HepG2 (cell line): ENCODE results near the gene MYBPC2. TPM values are rescaled to one million over a fixed set of nuclear protein-coding genes. Genes with fewer than 3 reads are reported as not detected.
A peak's percentile ranks its signal among the peaks of the same experiment; 100 is the strongest.

Source experiments
- ATAC-seq: fragments of 200-7000 bp; cut with Tn5 transposase; 3 replicates; pipeline ENCODE4 v1.9.1; 2020; ENCODE audit warnings: mild to moderate bottlenecking, moderate library complexity
- BruUV-seq: library from RNA; stranded (reverse); fragments of 400-500 nt; replicated peaks from 2 replicates; lab custom pipeline; 2021; lab: Mats Ljungman, UMichigan
- CTCF ChIA-PET: fragments of 300-600 bp; formaldehyde crosslinking; extraction: SDS; loops from one replicate; lab custom pipeline; 2021; ENCODE audit warnings: low total read pairs, inconsistent platforms, low intra/inter-chr PET ratio; lab: Yijun Ruan, JAX
- POLR2A ChIA-PET: fragments of 350-600 bp; sonication (Branson Sonifier 250); formaldehyde crosslinking; loops from one replicate; lab custom pipeline; 2020; ENCODE audit warnings: antibody characterized with exemption, inconsistent platforms; lab: Yijun Ruan, JAX
- DNase-seq: peaks from one replicate; pipeline ENCODE4 v3.0.0-alpha.2; 2015; ENCODE audit warnings: low spot score
- FAIRE-seq: peaks from 3 replicates; lab custom pipeline; 2011; peaks lifted over from hg19 to GRCh38; lab: Jason Lieb, UNC
- H2AFZ ChIP-seq: one replicate; pipeline ENCODE4 v1.6.1; 2011; ENCODE audit warnings: low read length, inconsistent platforms
- H3K27ac ChIP-seq: fragments of 300-600 bp; 3 replicates; pipeline ENCODE4 v1.8.0; 2011; ENCODE audit warnings: mixed run types, mild to moderate bottlenecking, mixed read lengths, low read length, inconsistent platforms; ENCODE audit not compliant: insufficient read depth; ENCODE audit errors: extremely low read length
- H3K27me3 ChIP-seq, 2 experiments: fragments of 200-600 bp in 1 of 2; 2 replicates in 1 of 2; 3 replicates in 1 of 2; pipeline versions ENCODE4 v1.6.0 to v1.8.0; 2011; ENCODE audit warnings: low read length in 2 of 2, mild to moderate bottlenecking in 2 of 2, moderate library complexity in 2 of 2, inconsistent platforms in 1 of 2; ENCODE audit not compliant: insufficient read depth in 2 of 2, control insufficient read depth in 1 of 2
- H3K36me3 ChIP-seq, 2 experiments: fragments of 200-600 bp in 1 of 2; replicated peaks in 1 of 2; 2 replicates in 1 of 2; 3 replicates in 1 of 2; pipeline versions ENCODE4 v1.5.1 to v1.8.0; 2011; ENCODE audit warnings: low read length in 2 of 2, inconsistent platforms in 1 of 2; ENCODE audit not compliant: insufficient read depth in 2 of 2, control insufficient read depth in 1 of 2
- H3K4me1 ChIP-seq: 2 replicates; pipeline ENCODE4 v1.5.1; 2012; ENCODE audit warnings: low read length, inconsistent platforms; ENCODE audit not compliant: insufficient read depth
- H3K4me2 ChIP-seq: 2 replicates; pipeline ENCODE4 v1.6.0; 2011; ENCODE audit warnings: low read depth, low read length, inconsistent platforms
- H3K4me3 ChIP-seq, 3 experiments: fragments of 200-600 bp in 1 of 3; sonication (generic), shearing (Covaris generic) in 1 of 3; replicated peaks in 1 of 3; 2 replicates each; pipeline ENCODE4 v1.5.1; 2011 to 2016; ENCODE audit warnings: low read length in 3 of 3, inconsistent platforms in 2 of 3, low read depth in 2 of 3, mild to moderate bottlenecking in 2 of 3, control low read depth in 1 of 3, mixed read lengths in 1 of 3; ENCODE audit not compliant: insufficient read depth in 1 of 3
- H3K79me2 ChIP-seq: one replicate; pipeline ENCODE4 v1.6.1; 2011; ENCODE audit warnings: low read length, inconsistent platforms; ENCODE audit not compliant: insufficient read depth
- H3K9ac ChIP-seq: 2 replicates; pipeline ENCODE4 v1.6.0; 2011; ENCODE audit warnings: mild to moderate bottlenecking, low read depth, low read length, inconsistent platforms; ENCODE audit not compliant: insufficient read depth
- H3K9me3 ChIP-seq: 2 replicates; pipeline ENCODE4 v1.5.1; 2012; ENCODE audit warnings: mild to moderate bottlenecking, low read length
- H4K20me1 ChIP-seq: 2 replicates; pipeline ENCODE4 v1.6.0; 2011; ENCODE audit warnings: inconsistent platforms, mild to moderate bottlenecking, low read length, moderate library complexity; ENCODE audit not compliant: insufficient read depth
- BRCA1 ChIP-seq: sonication (generic); formaldehyde crosslinking; IDR thresholded peaks from 2 replicates; pipeline ENCODE4 v1.4.0; 2020; ENCODE audit warnings: missing genetic modification reagents
- CBX5 ChIP-seq: sonication (generic); formaldehyde crosslinking; IDR thresholded peaks from 2 replicates; pipeline ENCODE4 v1.4.0; 2020; ENCODE audit warnings: missing genetic modification reagents, borderline replicate concordance
- MAZ ChIP-seq, 2 experiments: sonication (generic) in 1 of 2; formaldehyde crosslinking in 1 of 2; IDR thresholded peaks; 2 replicates each; pipeline versions ENCODE4 v1.5.0 to v1.6.1; 2012 to 2020; ENCODE audit warnings: low read depth in 2 of 2, mild to moderate bottlenecking in 2 of 2, borderline replicate concordance in 1 of 2, improper control_type of control experiment in 1 of 2, low read length in 1 of 2, missing genetic modification reagents in 1 of 2, moderate library complexity in 1 of 2
- TBX2 ChIP-seq: sonication (generic); formaldehyde crosslinking; IDR thresholded peaks from 2 replicates; pipeline ENCODE4 v1.5.0; 2020; ENCODE audit warnings: missing genetic modification reagents, mild to moderate bottlenecking, borderline replicate concordance
- YY1 ChIP-seq: IDR thresholded peaks from 2 replicates; pipeline ENCODE4 v1.6.1; 2011; ENCODE audit warnings: low read length, low read depth, moderate library complexity, mild to moderate bottlenecking; ENCODE audit not compliant: insufficient read depth, insufficient replicate concordance
- ZNF256 ChIP-seq: sonication (generic); formaldehyde crosslinking; conservative IDR thresholded peaks from 2 replicates; pipeline ENCODE4 v1.4.0; 2020; ENCODE audit warnings: missing genetic modification reagents
- ZNF616 ChIP-seq: sonication (generic); formaldehyde crosslinking; IDR thresholded peaks from 2 replicates; pipeline ENCODE4 v1.5.0; 2020; ENCODE audit warnings: low read depth, mild to moderate bottlenecking, missing genetic modification reagents
- ZNF883 ChIP-seq: sonication (generic); formaldehyde crosslinking; IDR thresholded peaks from 2 replicates; pipeline ENCODE4 v1.5.1; 2020; ENCODE audit warnings: mild to moderate bottlenecking, missing genetic modification reagents; ENCODE audit errors: not compliant biosample characterization
- WGBS: methylation state at CpG from one replicate; pipeline ENCODE4 v1.1.6; 2017; ENCODE audit warnings: low lambda C conversion rate; 5-methylcytosine and 5-hydroxymethylcytosine counted together
- in situ Hi-C: cut with HindIII; loops from 2 replicates; pipeline ENCODE4 v1.10.0; 2017; ENCODE audit warnings: low pct_unique_long_range_greater_than_20kb; ENCODE audit not compliant: extremely low pct_ligation_motif_present
- intact Hi-C: fragments of 100-400 bp; cut with micrococcal nuclease; formaldehyde crosslinking; loops from one replicate; pipeline ENCODE4 v1.10.0; 2022; ENCODE audit not compliant: unreplicated experiment
- polyA plus RNA-seq, 8 experiments: library from polyadenylated mRNA; depleted of rRNA in 3 of 8; stranded (reverse) in 7 of 8; unstranded in 1 of 8; fragments of >200 nt; fragmentation: Illumina TruSeq in 4 of 8; extraction: Trizol in 4 of 8; gene quantifications; 2 replicates each; pipeline versions ENCODE4 v1.2.1 to v1.2.3, GENCODE V29; 2011 to 2016; ENCODE audit warnings: low read depth in 4 of 8, missing spikeins in 1 of 8, mixed read lengths in 1 of 8; ENCODE audit not compliant: insufficient read depth in 1 of 8
- total RNA-seq, 5 experiments: library from RNA; depleted of rRNA; stranded (reverse); fragments of >200 nt; fragmentation: Illumina TruSeq; extraction: Trizol; gene quantifications; 2 replicates each; pipeline ENCODE4 v1.2.3, GENCODE V29; 2016; ENCODE audit warnings: low read depth in 1 of 5

The MYBPC2 gene
- total and polyA plus RNA-seq, 2 of the 13 experiments (the other 11 are each of a cell fraction or from before 2014, with no cell fraction given) = not detected

DNA sequence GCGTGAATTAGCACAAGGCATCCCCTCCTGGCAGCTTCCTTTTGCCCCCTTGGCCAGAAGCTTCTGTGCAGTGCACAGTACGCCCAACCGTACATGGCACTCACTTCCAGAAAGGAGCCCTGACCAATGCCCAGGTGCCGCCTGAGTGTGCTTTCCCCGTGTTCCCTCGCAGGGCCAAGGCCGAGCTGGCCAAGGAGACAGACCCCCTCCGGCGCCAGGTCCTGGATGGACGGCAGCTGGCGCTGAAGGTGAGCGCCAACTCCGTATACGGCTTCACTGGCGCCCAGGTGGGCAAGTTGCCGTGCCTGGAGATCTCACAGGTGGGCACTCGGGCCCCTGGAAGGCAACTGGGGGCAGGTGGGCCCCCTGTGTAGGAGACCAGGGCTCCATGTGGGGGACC lies 23.3 kb upstream of the MYBPC2 start (continued):
- TF ChIP-seq YY1 = no peak
- TF ChIP-seq ZNF883 (CRISPR knock-in tag) = no peak
- TF ChIP-seq CBX5 (CRISPR knock-in tag) = no peak
- no peak for TF ChIP-seq ZNF616 (CRISPR knock-in tag)

DNA sequence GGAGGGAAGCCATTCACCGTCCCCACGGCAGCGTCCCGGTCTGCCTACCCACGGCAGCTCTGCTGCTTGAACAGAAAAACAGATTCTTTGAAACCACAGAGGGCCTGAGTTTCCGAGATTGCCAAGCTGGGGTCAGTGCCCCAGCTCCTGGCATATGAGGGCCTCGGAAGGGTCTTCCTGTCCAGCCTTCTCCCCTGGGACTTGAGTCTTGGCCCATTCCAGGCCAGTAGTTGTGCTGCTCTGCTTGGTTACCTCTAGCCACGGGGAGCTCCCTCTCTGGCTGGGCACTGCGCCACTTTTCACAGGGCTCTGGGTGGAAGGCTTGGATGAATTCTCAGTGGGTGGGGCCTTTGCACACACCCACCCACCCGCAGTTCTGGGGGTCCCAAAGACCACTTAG lies 22.6 kb upstream of the MYBPC2 start:
- peaks cover 11 to 20% of the 10 kb centered on the region in 2 experiments; a peak in 3 of 5 replicates for H3K36me3 ChIP-seq
- H3K9me3 ChIP-seq = no peaks in the 10 kb centered on the region
- CTCF ChIA-PET = no interaction called here
- H2AFZ ChIP-seq = no peak overlapping the region
- BruUV-seq = no TSS peak
- no peak overlapping the region for H3K9ac ChIP-seq
- intact Hi-C loops = no loop called here
- TF ChIP-seq BRCA1 (CRISPR knock-in tag) (no peak), TBX2 (no peak), MAZ (IDR thresholded peaks at IDR 0.05; ENCODE audit: borderline replicate concordance, low read depth, low read length) (no peak), MAZ (CRISPR knock-in tag; IDR thresholded peaks at IDR 0.05; ENCODE audit: low read depth) (no peak), ZNF256 (CRISPR knock-in tag) (no peak)
- TF ChIP-seq, all 625 proteins: peak for 0
- DNase-seq (no peak), FAIRE-seq (no peak), ATAC-seq (no peak)
- Histone ChIP-seq H3K4me1 (peaks cover 14% of the 10 kb centered on the region), H3K27me3 (no peaks in the 10 kb centered on the region), H3K4me2 (no peak overlapping the region), H3K79me2 (no peaks in the 10 kb centered on the region), H3K27ac (peak overlapping the region; percentile 13), H4K20me1 (no peaks in the 10 kb centered on the region), H3K4me3 (no peak overlapping the region)
- in situ Hi-C loops = no loop called here
- WGBS = 93% methylated on average over 7 of the region's 10 CpGs
- POLR2A ChIA-PET = no interaction called here
